H4 (cell line): ENCODE data around the gene KCNB1. TPM values are rescaled to one million over a fixed set of nuclear protein-coding genes. Genes with fewer than 3 reads are reported as not detected.

Experiments used
- DNase-seq: peaks from one replicate; pipeline ENCODE4 v3.0.0-alpha.2; 2015; ENCODE audit warnings: low spot score
- total RNA-seq: library from RNA; depleted of rRNA; stranded (reverse); fragments of >200 nt; shearing (Covaris generic); gene quantifications from 2 replicates; pipeline ENCODE4 v1.2.3, GENCODE V29; 2014; rRNA removed

The KCNB1 gene
- total RNA-seq = 0.02 TPM in 1 of 2 replicates, not detected in the other

DNA sequence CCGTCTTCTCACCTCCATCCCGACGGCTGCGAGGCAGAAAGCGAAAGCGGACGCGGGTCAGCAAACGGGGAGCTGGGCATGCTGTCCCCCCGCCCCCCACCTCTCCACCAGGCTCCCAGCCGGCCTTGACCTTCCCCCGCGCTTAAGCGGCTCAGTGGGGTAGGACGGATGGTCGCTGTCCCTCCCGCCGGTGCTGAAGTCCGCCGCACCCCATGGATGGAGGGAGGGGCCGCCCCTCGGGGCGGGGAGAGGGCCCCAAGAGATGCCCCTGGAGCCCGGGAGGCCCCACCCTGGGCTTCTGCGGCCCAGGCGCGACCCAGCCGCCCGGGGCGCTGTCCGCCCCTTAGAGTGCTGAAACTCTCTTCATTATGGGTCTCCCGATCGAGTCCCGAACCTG is at the start of gene KCNB1:
Gene KCNB1 (minus strand): TSS at position 48 of the 397 bp plus-strand sequence. CDS start 188 bp downstream, outside the sequence.
- DNase-seq = peak; percentile 21

DNA sequence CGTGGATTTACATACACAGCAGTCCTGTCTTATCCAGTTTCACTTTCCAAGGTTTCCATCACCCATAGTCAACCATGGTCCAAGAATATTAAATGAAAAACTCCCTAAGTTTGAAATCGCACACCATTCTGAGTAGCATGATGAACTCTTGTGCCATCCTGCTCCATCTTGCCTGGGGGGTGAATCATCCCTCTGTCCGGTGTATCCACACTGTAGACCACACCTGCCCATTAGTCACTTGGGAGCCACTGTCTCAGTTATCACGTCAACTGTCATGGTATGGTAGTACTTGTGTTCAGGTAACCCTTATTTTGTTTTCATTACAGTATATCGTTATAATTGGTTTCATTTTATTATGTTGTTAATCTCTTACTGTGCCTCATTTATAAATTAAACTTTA is 47.0 kb upstream of the KCNB1 start:
- DNase-seq = no peak

GRCh38 chr20:49526568-49526967 is 44.1 kb upstream of the KCNB1 start:
- no peak for DNase-seq

GRCh38 chr20:49526056-49526455 is 43.6 kb upstream of the KCNB1 start:
- no peak for DNase-seq

- DNase-seq = no peak
These were observed 41.4 kb upstream of the KCNB1 start for GRCh38 chr20:49523767-49524360.

GRCh38 chr20:49521356-49521755 is 38.9 kb upstream of the KCNB1 start:
- no peak for DNase-seq

DNA sequence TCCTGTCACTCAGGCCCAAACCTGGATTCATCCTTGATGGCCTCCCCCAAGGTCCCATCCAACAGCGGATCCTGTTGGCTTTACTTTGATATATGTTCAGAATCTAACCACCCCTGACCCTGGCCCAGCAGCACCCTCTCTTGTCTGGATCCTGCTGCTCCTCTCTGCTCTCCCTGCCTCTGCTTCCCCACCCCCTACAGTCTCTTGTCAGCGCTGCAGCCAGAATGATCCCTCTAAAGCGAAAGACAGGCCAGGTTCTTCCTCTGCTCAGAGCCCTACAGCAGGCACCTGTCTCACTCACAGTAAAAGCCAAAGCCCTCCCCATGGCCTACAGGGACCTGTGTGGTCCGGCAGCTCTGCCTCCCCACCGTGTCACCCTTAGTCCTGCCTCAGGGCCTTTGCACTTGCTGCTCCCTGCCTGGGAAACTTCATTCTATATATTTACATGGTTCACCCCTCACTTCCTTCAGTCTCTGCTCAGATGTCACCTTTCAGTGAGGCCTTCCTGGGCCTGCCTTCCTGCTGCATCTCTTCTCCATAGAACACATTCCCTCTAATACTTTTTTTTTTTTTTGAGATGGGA is 37.4 kb upstream of the KCNB1 start:
- no peak for DNase-seq

GRCh38 chr20:49519212-49519712 is 36.8 kb upstream of the KCNB1 start:
- DNase-seq = no peak

- no peak for DNase-seq
These were observed 36.1 kb upstream of the KCNB1 start for GRCh38 chr20:49518576-49518975.

- no peak for DNase-seq
These were observed 35.3 kb upstream of the KCNB1 start for GRCh38 chr20:49517805-49518100.

DNA sequence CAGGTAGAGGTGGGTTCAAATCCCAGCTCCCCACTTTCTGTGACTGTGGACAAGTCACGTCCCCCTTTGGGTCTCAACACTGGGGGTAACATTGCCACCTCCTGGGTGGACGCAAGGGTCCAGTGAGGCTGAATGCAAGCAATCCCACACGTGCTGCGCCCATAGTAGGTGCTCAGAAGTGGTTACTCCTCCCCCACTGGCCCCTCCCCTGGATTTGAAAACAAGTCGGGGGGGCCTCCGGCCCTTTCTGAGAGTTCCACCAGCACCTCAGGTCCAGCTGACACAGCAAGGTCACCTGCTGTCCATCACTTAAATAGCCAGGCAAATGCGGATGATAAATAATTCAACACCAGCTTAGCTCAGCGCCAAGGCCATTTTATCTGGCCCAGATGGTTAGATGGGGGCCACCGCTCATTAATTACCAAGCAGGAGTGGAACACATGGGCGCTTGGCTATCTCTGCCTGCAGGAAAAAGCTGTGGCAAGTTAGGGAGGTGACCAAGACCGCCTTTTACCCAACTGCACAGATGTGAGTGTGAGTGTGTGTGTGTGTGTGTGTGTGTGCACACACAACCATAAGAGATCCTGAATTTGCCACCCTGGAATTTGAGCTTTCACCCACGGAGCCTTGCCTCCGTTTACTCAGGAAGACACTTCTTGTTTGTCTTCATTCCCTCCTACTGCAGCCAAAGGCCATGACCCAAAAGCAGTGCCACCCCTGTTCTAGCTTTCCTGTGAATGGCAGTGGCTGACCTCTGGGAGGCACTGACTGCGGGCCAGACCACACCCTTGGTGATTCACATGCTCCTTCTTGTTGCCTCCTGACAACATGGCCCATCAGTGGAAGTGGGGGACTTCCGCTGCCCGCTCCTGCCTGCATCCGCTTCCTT is 34.7 kb upstream of the KCNB1 start:
- no peak for DNase-seq

- DNase-seq = no peak
These were observed 33.1 kb upstream of the KCNB1 start for GRCh38 chr20:49515586-49515985.

DNA sequence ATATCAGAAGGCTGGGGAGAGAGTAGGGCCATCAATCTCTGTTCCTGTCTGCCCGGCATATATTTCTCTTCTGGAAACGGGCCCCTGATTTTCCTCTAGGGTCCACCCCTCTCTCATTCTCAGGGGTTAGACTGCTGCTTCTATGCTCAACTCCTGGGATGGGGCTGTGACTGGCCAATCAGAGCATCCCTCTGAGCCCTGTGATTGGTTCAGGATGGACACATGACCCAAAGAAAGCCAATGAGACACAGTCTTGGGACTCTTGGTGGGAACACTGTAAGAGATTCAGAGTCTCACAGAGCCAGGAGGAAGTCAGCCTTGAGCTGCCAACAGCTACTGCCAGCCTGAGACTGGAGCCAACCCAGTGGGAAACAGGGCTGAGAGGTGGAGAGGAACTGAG is 31.0 kb upstream of the KCNB1 start:
- no peak for DNase-seq

GRCh38 chr20:49513009-49513408 is 30.5 kb upstream of the KCNB1 start:
- no peak for DNase-seq

- no peak for DNase-seq
These were observed 29.5 kb upstream of the KCNB1 start for GRCh38 chr20:49511788-49512525.

DNA sequence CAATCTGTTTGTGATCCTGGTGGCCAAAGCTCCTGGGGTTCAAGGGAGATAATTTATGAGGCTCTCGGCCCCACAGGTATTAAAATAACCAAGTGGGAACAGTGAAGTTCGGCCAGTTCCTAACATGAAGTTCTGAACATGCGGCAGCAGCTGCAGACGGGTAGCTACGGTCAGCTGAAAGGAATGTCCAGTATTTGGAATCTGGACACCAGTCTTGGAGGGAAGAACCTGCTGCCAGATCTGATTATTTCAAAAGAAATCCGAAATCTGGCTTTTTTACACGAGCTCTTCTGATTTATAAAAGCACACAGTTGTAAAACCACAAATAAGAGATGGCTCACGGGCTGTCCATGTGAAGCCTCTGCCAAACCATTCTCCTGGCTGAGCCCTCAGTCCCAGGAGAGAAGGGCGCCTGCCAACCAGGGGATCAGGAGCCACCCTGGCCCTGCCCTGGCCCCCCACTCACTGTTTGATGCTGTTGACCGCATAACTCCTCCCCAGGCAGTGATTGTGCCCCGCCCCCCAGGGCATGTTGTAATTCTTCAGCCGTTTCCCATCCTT is 28.2 kb upstream of the KCNB1 start:
- no peak for DNase-seq

DNA sequence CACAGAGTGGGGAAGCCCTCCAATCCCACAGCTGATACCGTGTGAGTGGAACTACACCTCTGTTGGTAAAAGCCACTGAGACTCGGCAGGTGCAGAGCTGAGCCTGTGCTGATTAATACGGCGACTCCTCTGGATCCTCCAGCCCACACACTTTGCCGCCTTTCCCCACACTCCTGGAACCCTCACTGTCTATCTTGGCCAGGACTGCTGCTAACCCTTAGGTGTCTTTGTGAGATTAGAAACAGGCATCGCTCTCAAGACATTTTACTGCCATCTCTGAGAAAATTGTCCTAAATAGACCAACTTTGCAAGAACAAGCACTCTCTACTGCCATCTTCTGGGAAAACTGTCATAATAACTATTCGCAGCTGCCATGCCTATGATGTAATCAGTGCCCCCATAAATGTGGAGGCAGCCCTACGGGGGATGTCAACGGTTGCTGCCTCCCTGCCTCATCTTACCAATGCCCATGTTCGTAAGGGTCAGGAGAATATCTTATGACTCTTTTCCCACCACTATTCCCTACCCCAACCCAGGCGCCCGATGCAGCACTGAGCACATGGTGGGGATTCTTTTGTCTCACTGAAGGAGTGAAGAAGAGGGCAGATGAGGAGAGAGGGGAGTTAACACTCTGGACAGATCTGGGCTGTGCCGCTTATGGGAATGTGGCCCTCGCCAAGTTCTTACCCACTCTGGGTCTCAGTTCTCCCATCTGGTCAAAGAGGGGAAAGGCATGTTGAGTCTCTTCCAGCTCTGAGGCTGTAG is 26.1 kb upstream of the KCNB1 start:
- DNase-seq = peak; percentile 48

- DNase-seq = no peak
These were observed 25.4 kb upstream of the KCNB1 start for GRCh38 chr20:49507741-49508434.

DNA sequence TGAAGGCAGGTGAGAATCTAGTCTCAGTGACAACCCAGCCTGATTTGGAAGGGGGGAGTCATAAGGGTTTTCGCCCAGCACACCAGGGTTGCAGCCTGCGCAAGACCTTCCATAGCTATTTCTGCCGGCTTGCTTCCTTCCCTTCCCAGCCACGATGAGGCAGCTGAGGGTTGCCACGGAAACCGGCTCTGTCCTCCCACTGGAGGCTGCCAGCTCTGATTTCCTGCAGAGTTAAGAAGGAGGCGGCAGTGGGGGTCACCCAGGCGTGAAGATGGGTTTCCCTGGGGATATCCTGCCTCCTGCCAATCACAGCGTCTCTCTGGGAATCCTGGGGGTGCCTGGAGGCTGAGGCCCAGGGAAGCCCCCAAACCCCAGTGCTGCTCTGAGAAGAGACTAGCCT is 23.1 kb upstream of the KCNB1 start:
- peak; percentile 36 for DNase-seq

GRCh38 chr20:49503176-49503575 is 20.7 kb upstream of the KCNB1 start:
- no peak for DNase-seq
